Naive thymus-derived CD4-positive, alpha-beta T cell (primary cell): ENCODE results near the gene SNX21. TPM values are rescaled to one million over a fixed set of nuclear protein-coding genes. Genes with fewer than 3 reads are reported as not detected.
"Not testable (repeated sequence)": the region's sequence is repeated elsewhere in the genome, so short reads cannot be mapped to it uniquely, and the experiment has no call there.

Experiments
- ATAC-seq: fragments of 150-1000 bp; cut with Tn5 transposase; 2 replicates; pipeline ENCODE4 v1.10.0; 2021; ENCODE audit warnings: mild to moderate bottlenecking, moderate library complexity
- CTCF ChIA-PET: fragments of 350-600 bp; sonication (Branson Sonifier 250); formaldehyde crosslinking; loops from one replicate; lab custom pipeline; 2021; ENCODE audit warnings: antibody characterized with exemption; lab: Charles Lee
- POLR2A ChIA-PET: fragments of 350-600 bp; sonication (Branson Sonifier 250); formaldehyde crosslinking; loops from one replicate; lab custom pipeline; 2021; ENCODE audit warnings: antibody characterized with exemption, inconsistent platforms; lab: Charles Lee
- DNase-seq, 9 donors: peaks; one replicate each; pipeline versions ENCODE4 v3.0.0 to v3.0.0-alpha.2; 2020 to 2022; ENCODE audit warnings: mixed read lengths in 1 of 9
- H3K27ac ChIP-seq: one replicate; pipeline ENCODE4 v1.7.0; 2013; ENCODE audit warnings: mild to moderate bottlenecking, low read depth, low read length, moderate library complexity
- H3K27me3 ChIP-seq, 2 donors: one replicate each; pipeline ENCODE4 v1.7.0; 2013; ENCODE audit warnings: low read length in 2 of 2, mild to moderate bottlenecking in 2 of 2, moderate library complexity in 2 of 2; ENCODE audit not compliant: control insufficient read depth in 2 of 2, insufficient read depth in 2 of 2
- H3K36me3 ChIP-seq, 3 experiments: 1 replicate in 2 of 3; 2 replicates in 1 of 3; pipeline ENCODE4 v1.7.0; 2013; ENCODE audit warnings: low read length in 3 of 3, mild to moderate bottlenecking in 3 of 3, moderate library complexity in 1 of 3; ENCODE audit not compliant: insufficient read depth in 3 of 3, control insufficient read depth in 2 of 3
- H3K4me1 ChIP-seq, 2 donors: one replicate each; pipeline ENCODE4 v1.7.0; 2013; ENCODE audit warnings: low read length in 2 of 2, mild to moderate bottlenecking in 2 of 2, moderate library complexity in 1 of 2; ENCODE audit not compliant: control insufficient read depth in 2 of 2, insufficient read depth in 2 of 2
- H3K4me3 ChIP-seq: 2 replicates; pipeline ENCODE4 v1.7.0; 2013; ENCODE audit warnings: mild to moderate bottlenecking, low read length
- H3K9me3 ChIP-seq, 3 experiments: 1 replicate in 2 of 3; 2 replicates in 1 of 3; pipeline ENCODE4 v1.7.0; 2013; ENCODE audit warnings: low read length in 3 of 3; ENCODE audit not compliant: control insufficient read depth in 2 of 3
- H3K27ac Mint-ChIP-seq, 9 donors: one replicate each; pipeline ENCODE4 v1.8.0; 2020 to 2022; ENCODE audit warnings: mixed read lengths in 9 of 9, mild to moderate bottlenecking in 8 of 9, moderate library complexity in 5 of 9, inconsistent platforms in 2 of 9
- H3K27me3 Mint-ChIP-seq, 5 donors: one replicate each; pipeline ENCODE4 v1.8.0; 2021 to 2022; ENCODE audit warnings: mixed read lengths in 5 of 5, mild to moderate bottlenecking in 1 of 5
- H3K36me3 Mint-ChIP-seq, 5 donors: one replicate each; pipeline ENCODE4 v1.8.0; 2020 to 2022; ENCODE audit warnings: mixed read lengths in 5 of 5, mild to moderate bottlenecking in 3 of 5, inconsistent platforms in 1 of 5
- H3K4me1 Mint-ChIP-seq, 7 donors: one replicate each; pipeline ENCODE4 v1.8.0; 2020 to 2022; ENCODE audit warnings: mixed read lengths in 7 of 7, mild to moderate bottlenecking in 3 of 7, inconsistent platforms in 1 of 7
- H3K4me3 Mint-ChIP-seq, 10 donors: one replicate each; pipeline ENCODE4 v1.8.0; 2020 to 2022; ENCODE audit warnings: mild to moderate bottlenecking in 10 of 10, mixed read lengths in 10 of 10, moderate library complexity in 6 of 10, inconsistent platforms in 2 of 10
- H3K9me3 Mint-ChIP-seq, 11 donors: one replicate each; pipeline ENCODE4 v1.8.0; 2020 to 2022; ENCODE audit warnings: mixed read lengths in 11 of 11, mild to moderate bottlenecking in 4 of 11, inconsistent platforms in 1 of 11, moderate library complexity in 1 of 11
- intact Hi-C, 2 donors: fragments of 100-400 bp; cut with micrococcal nuclease; formaldehyde crosslinking; loops; one replicate each; pipeline ENCODE4 v1.15.1; 2023
- polyA plus RNA-seq, 2 donors: library from polyadenylated mRNA; unstranded; fragments of 300-500 nt; fragmentation: Illumina TruSeq; gene quantifications; one replicate each; pipeline ENCODE4 v1.2.3, GENCODE V29; 2021
- total RNA-seq, 6 experiments: library from RNA in 5 of 6; stranded (reverse) in 5 of 6; gene quantifications; 1 replicate in 5 of 6; 2 replicates in 1 of 6; pipeline ENCODE4 v1.2.3 and lab custom pipeline; 2021 to 2026

The SNX21 gene
- total RNA-seq = 1 to 10 TPM in 3 of 5 experiments, under 1 TPM in 2; 0.93 to 4.9 (median 1.5) TPM
- 1 to 10 TPM in 1 of 2 donors, under 1 TPM in 1; 0.30 to 1.1 TPM for polyA plus RNA-seq
- 2.0 reads per million, percentile 9 among the genes with 10 or more reads in this experiment for total RNA-seq (lab: John Stamatoyannopoulos, UW)

- H3K4me1 Mint-ChIP-seq = peaks cover 6 to 14% (median 9%) of the 10 kb centered on the region in 7 donors
Measured at GRCh38 chr20:45833030-45833882, at the start of gene SNX21. SNX21 (plus strand) TSS chr20:45833799; CDS start chr20:45833920, 121 bp downstream.

GRCh38 chr20:45788351-45788750 lies 45.2 kb upstream of the SNX21 start:
- no peak overlapping the region for H3K27ac ChIP-seq
- intact Hi-C loops = no loop called here
- H3K36me3 ChIP-seq = peaks cover 0 to 5% (median 0%) of the 10 kb centered on the region in 3 experiments
- H3K27me3 ChIP-seq = no peaks in the 10 kb centered on the region
- DNase-seq = no peak
- H3K27me3 Mint-ChIP-seq = peaks cover 0 to 5% (median 0%) of the 10 kb centered on the region in 5 donors
- H3K4me3 ChIP-seq = no peak overlapping the region
- H3K4me1 ChIP-seq = peaks cover 5 to 10% of the 10 kb centered on the region in 2 donors
- no peaks in the 10 kb centered on the region for H3K9me3 ChIP-seq
- no peak for ATAC-seq
- ChIA-PET CTCF (interaction anchor here (0.8 kb wide), 1 partner anchor 175 kb away, joined by 3 read pairs; no protein-coding TSS in a partner anchor), POLR2A (no interaction called here)
- H3K9me3 Mint-ChIP-seq = peaks cover 0 to 1% (median 0%) of the 10 kb centered on the region in 11 donors
- H3K4me3 Mint-ChIP-seq = no peak overlapping the region
- peaks cover 11 to 25% (median 16%) of the 10 kb centered on the region in 7 donors for H3K4me1 Mint-ChIP-seq
- peaks cover 0 to 3% (median 0%) of the 10 kb centered on the region in 5 donors for H3K36me3 Mint-ChIP-seq
- peak overlapping the region in 1 of 9 donors; percentile 10 for H3K27ac Mint-ChIP-seq

More at GRCh38 chr20:45833030-45833882, at the start of gene SNX21:
- peaks cover 0 to 2% (median 0%) of the 10 kb centered on the region in 5 donors for H3K36me3 Mint-ChIP-seq
- peaks cover 0 to 20% (median 0%) of the 10 kb centered on the region in 5 donors for H3K27me3 Mint-ChIP-seq
- Histone ChIP-seq H3K4me1 (peaks cover 4 to 5% of the 10 kb centered on the region in 2 donors), H3K27ac (peak within 1 kb of the TSS; percentile 59), H3K27me3 (no peaks in the 10 kb centered on the region), H3K4me3 (peak within 1 kb of the TSS; percentile 61), H3K36me3 (no peaks in the 10 kb centered on the region), H3K9me3 (no peaks in the 10 kb centered on the region)
- ATAC-seq (peak; percentile 68), DNase-seq (peak in 6 of 9 donors; percentile 20 to 44 (median 22))
- no peaks in the 10 kb centered on the region for H3K9me3 Mint-ChIP-seq
- peak within 1 kb of the TSS in 8 of 9 donors; percentile 26 to 90 (median 80) for H3K27ac Mint-ChIP-seq
- ChIA-PET CTCF (interaction anchor here (1.0 kb wide), 1 partner anchor 9 kb away, joined by 3 read pairs; no protein-coding TSS in a partner anchor), POLR2A (interaction anchor here (0.6 to 1.0 kb wide), 2 partner anchors 16 to 23 kb away, joined by 3 read pairs; no protein-coding TSS in a partner anchor)
- H3K4me3 Mint-ChIP-seq = peak within 1 kb of the TSS; percentile 81 to 95 (median 88)
- intact Hi-C loops = loop anchor here in 1 of 2 donors (1.0 kb wide), 2 partner anchors 21 to 24 kb away; partner anchors contain the start of genes ACOT8, UBE2C and ZSWIM3

GRCh38 chr20:45792317-45793118 lies 41.1 kb upstream of the SNX21 start:
- H3K4me1 ChIP-seq = peaks cover 5 to 10% of the 10 kb centered on the region in 2 donors
- no peaks in the 10 kb centered on the region for H3K9me3 ChIP-seq
- ChIA-PET CTCF (interaction anchor here (0.8 kb wide), 1 partner anchor 8 kb away, joined by 4 read pairs; no protein-coding TSS in a partner anchor), POLR2A (interaction anchor here (1.2 kb wide), 2 partner anchors 66 to 143 kb away, joined by 3 to 6 read pairs; no protein-coding TSS in a partner anchor)
- peak; percentile 39 for ATAC-seq
- peak in 2 of 9 donors; percentile 9 to 25 for DNase-seq
- Mint-ChIP-seq H3K4me1 (peaks cover 13 to 28% (median 20%) of the 10 kb centered on the region in 7 donors), H3K4me3 (peak overlapping the region; percentile 85 to 99 (median 92)), H3K36me3 (peaks cover 4 to 29% (median 15%) of the 10 kb centered on the region in 5 donors), H3K9me3 (peaks cover 0 to 1% (median 0%) of the 10 kb centered on the region in 11 donors), H3K27me3 (peaks cover 0 to 5% (median 0%) of the 10 kb centered on the region in 5 donors), H3K27ac (peak overlapping the region; percentile 87 to 99 (median 93))
- peaks cover 7 to 32% (median 19%) of the 10 kb centered on the region in 3 experiments for H3K36me3 ChIP-seq
- intact Hi-C loops = loop anchor here (5.0 to 10.0 kb wide), 6 partner anchors 142 to 895 kb away; partner anchors contain the start of genes PCIF1 (in 1 of the 2), SYS1 (in 1 of the 2), TP53RK (in 1 of the 2) and ZNF335 (in 1 of the 2)
- H3K27me3 ChIP-seq = no peaks in the 10 kb centered on the region
- H3K4me3 ChIP-seq = peak overlapping the region; percentile 70
- H3K27ac ChIP-seq = peak overlapping the region; percentile 96

GRCh38 chr20:45796337-45797065 lies 37.1 kb upstream of the SNX21 start:
- H3K27me3 Mint-ChIP-seq = no peaks in the 10 kb centered on the region
- Histone ChIP-seq H3K4me1 (peaks cover 12 to 15% of the 10 kb centered on the region in 2 donors), H3K27me3 (no peaks in the 10 kb centered on the region), H3K36me3 (peaks cover 12 to 39% (median 20%) of the 10 kb centered on the region in 3 experiments), H3K4me3 (no peak overlapping the region), H3K9me3 (no peaks in the 10 kb centered on the region), H3K27ac (no peak overlapping the region)
- H3K4me1 Mint-ChIP-seq = peaks cover 18 to 32% (median 27%) of the 10 kb centered on the region in 7 donors
- ChIA-PET POLR2A (interaction anchor here (0.6 kb wide), 1 partner anchor 1475 kb away, joined by 4 read pairs; no protein-coding TSS in a partner anchor), CTCF (no interaction called here)
- peaks cover 4 to 31% (median 19%) of the 10 kb centered on the region in 5 donors for H3K36me3 Mint-ChIP-seq
- H3K9me3 Mint-ChIP-seq = peaks cover 0 to 1% (median 0%) of the 10 kb centered on the region in 11 donors
- H3K27ac Mint-ChIP-seq = no peak overlapping the region
- intact Hi-C loops = loop anchor here in 1 of 2 donors (5.0 to 10.0 kb wide), 3 partner anchors 96 to 568 kb away; partner anchors contain the start of genes CTSA, NEURL2 and PCIF1
- H3K4me3 Mint-ChIP-seq = no peak overlapping the region
- ATAC-seq = no peak
- DNase-seq = no peak

GRCh38 chr20:45797510-45797909 lies 36.1 kb upstream of the SNX21 start:
- H3K27me3 ChIP-seq, H3K4me3 ChIP-seq, H3K27me3 Mint-ChIP-seq, H3K4me3 Mint-ChIP-seq, H3K27ac ChIP-seq, H3K9me3 Mint-ChIP-seq, CTCF ChIA-PET, DNase-seq, POLR2A ChIA-PET, ATAC-seq, H3K9me3 ChIP-seq: not testable (repeated sequence)
- Histone ChIP-seq H3K36me3 (peaks cover 18 to 45% (median 29%) of the 10 kb centered on the region in 3 experiments), H3K4me1 (peaks cover 10 to 12% of the 10 kb centered on the region in 2 donors)
- Mint-ChIP-seq H3K27ac (peak overlapping the region in 1 of 9 donors; percentile 48), H3K36me3 (peaks cover 4 to 38% (median 19%) of the 10 kb centered on the region in 5 donors), H3K4me1 (peaks cover 15 to 26% (median 20%) of the 10 kb centered on the region in 7 donors)
- intact Hi-C loops = loop anchor here in 1 of 2 donors (5.0 to 10.0 kb wide), 3 partner anchors 95 to 567 kb away; partner anchors contain the start of genes CTSA, NEURL2 and PCIF1
